GM12865 (cell line): ENCODE measurements around the gene CUL2.
"Not testable (repeated sequence)": the region's sequence is repeated elsewhere in the genome, so short reads cannot be mapped to it uniquely, and the experiment has no call there.

Experiments
- DNase-seq: peaks from one replicate; pipeline ENCODE4 v3.0.0; 2010; ENCODE audit warnings: low read depth
- H3K4me3 ChIP-seq: 2 replicates; pipeline ENCODE4 v1.5.1; 2011; ENCODE audit warnings: mild to moderate bottlenecking, low read depth, low read length, control low read depth
- CTCF ChIP-seq: IDR thresholded peaks from 2 replicates; pipeline ENCODE4 v1.5.1; 2011; ENCODE audit warnings: low read length, control low read depth, low read depth, inconsistent platforms; ENCODE audit not compliant: insufficient read depth; ENCODE audit errors: missing control alignments

CUL2 gene

GRCh38 chr10:34993782-34994181 is 96.4 kb downstream of the CUL2 start:
- no peak overlapping the region for H3K4me3 ChIP-seq
- no peak for DNase-seq
- no peak for TF ChIP-seq CTCF

GRCh38 chr10:34991117-34991516 is 99.0 kb downstream of the CUL2 start:
- not testable (repeated sequence) for H3K4me3 ChIP-seq, DNase-seq

GRCh38 chr10:34988397-34989067 is 101.6 kb downstream of the CUL2 start:
- no peak overlapping the region for H3K4me3 ChIP-seq
- DNase-seq = no peak
- TF ChIP-seq CTCF = no peak

GRCh38 chr10:34985823-34986222 is 104.3 kb downstream of the CUL2 start:
- no peak for DNase-seq
- no peak for TF ChIP-seq CTCF
- no peak overlapping the region for H3K4me3 ChIP-seq

GRCh38 chr10:34985146-34985545 is 105.0 kb downstream of the CUL2 start:
- no peak for DNase-seq
- no peak for TF ChIP-seq CTCF
- no peak overlapping the region for H3K4me3 ChIP-seq

- TF ChIP-seq CTCF = no peak
These were observed 108.3 kb downstream of the CUL2 start for GRCh38 chr10:34981844-34982243.

GRCh38 chr10:34979938-34980337 is 110.2 kb downstream of the CUL2 start:
- TF ChIP-seq CTCF = no peak
- H3K4me3 ChIP-seq = no peak overlapping the region
- DNase-seq = no peak

More at GRCh38 chr10:34981844-34982243, 108.3 kb downstream of the CUL2 start:
- no peak for DNase-seq
- H3K4me3 ChIP-seq = no peak overlapping the region
